Kidney (tissue), 14 donors: Measurements from ENCODE around the gene SULT1C2. TPM values are rescaled to one million over a fixed set of nuclear protein-coding genes. Genes with fewer than 3 reads are reported as not detected.

Source experiments
- DNase-seq, 5 donors: peaks; one replicate each; pipeline ENCODE4 v3.0.0-alpha.2; 2013 to 2020
- FAIRE-seq: peaks from 2 replicates; lab custom pipeline; 2012; peaks lifted over from hg19 to GRCh38; lab: Jason Lieb, UNC
- H3K27ac ChIP-seq, 2 donors: one replicate each; pipeline ENCODE4 v1.7.0; 2013; ENCODE audit warnings: low read depth in 2 of 2, low read length in 2 of 2, inconsistent platforms in 1 of 2
- H3K27me3 ChIP-seq: one replicate; pipeline ENCODE4 v1.7.1; 2013; ENCODE audit warnings: low read length, inconsistent platforms; ENCODE audit not compliant: control insufficient read depth, insufficient read depth
- H3K36me3 ChIP-seq, 3 donors: one replicate each; pipeline versions ENCODE4 v1.7.0 to v1.7.1; 2013; ENCODE audit warnings: low read length in 3 of 3, control low read depth in 1 of 3, inconsistent platforms in 1 of 3; ENCODE audit not compliant: insufficient read depth in 3 of 3, control insufficient read depth in 2 of 3
- H3K4me1 ChIP-seq, 3 donors: one replicate each; pipeline versions ENCODE4 v1.7.0 to v1.7.1; 2013; ENCODE audit warnings: low read length in 3 of 3, inconsistent platforms in 1 of 3, low read depth in 1 of 3; ENCODE audit not compliant: control insufficient read depth in 2 of 3, insufficient read depth in 2 of 3
- H3K4me3 ChIP-seq, 3 donors: one replicate each; pipeline versions ENCODE4 v1.7.0 to v1.8.1; 2013; ENCODE audit warnings: low read length in 3 of 3, control low read depth in 1 of 3, inconsistent platforms in 1 of 3
- H3K9ac ChIP-seq, 3 donors: one replicate each; pipeline versions ENCODE4 v1.7.0 to v1.7.1; 2013; ENCODE audit warnings: low read length in 3 of 3, control low read depth in 1 of 3, inconsistent platforms in 1 of 3
- H3K9me3 ChIP-seq, 3 donors: one replicate each; pipeline versions ENCODE4 v1.7.0 to v1.7.1; 2013; ENCODE audit warnings: low read length in 3 of 3, control low read depth in 1 of 3, inconsistent platforms in 1 of 3; ENCODE audit not compliant: control insufficient read depth in 2 of 3, insufficient read depth in 1 of 3
- CTCF ChIP-seq: IDR thresholded peaks from 3 replicates; pipeline ENCODE4 v1.5.1; 2012; ENCODE audit warnings: mild to moderate bottlenecking, moderate library complexity, borderline replicate concordance; ENCODE audit not compliant: insufficient read depth; ENCODE audit errors: extremely low read depth
- intact Hi-C: fragments of 100-400 bp; cut with DNase I; formaldehyde crosslinking; loops from one replicate; pipeline ENCODE4 v1.11.1; 2022
- polyA plus RNA-seq: library from polyadenylated mRNA; stranded (reverse); fragments of 350-450 nt; fragmentation: Illumina TruSeq; extraction: RNeasy Lipid Tissue Mini Kit (QIAGEN cat#74804); gene quantifications from one replicate; pipeline ENCODE4 v1.2.3, GENCODE V29; 2014; ENCODE audit warnings: low read depth, low replicate concordance; ENCODE audit not compliant: insufficient read depth
- total RNA-seq: library from RNA; stranded (reverse); fragmentation: NEBNext Ultra II Directional; extraction: Animal tissue kit (Norgen Biotek cat#: 25700); gene quantifications from one replicate; pipeline ENCODE4 v1.2.1, GENCODE V29; 2021
- donor health status: control.
- donor health status: control.
- donor health status: control.
- donor health status: control.
- donor health status: control.
- donor health status: DM: yes; HTN: yes; CAD: no.
- donor health status: Normal renal cell carcinoma (clear cell type).

The SULT1C2 gene
- total and polyA plus RNA-seq, 2 donors from 2014 or later = 67.4 to 117 TPM

DNA sequence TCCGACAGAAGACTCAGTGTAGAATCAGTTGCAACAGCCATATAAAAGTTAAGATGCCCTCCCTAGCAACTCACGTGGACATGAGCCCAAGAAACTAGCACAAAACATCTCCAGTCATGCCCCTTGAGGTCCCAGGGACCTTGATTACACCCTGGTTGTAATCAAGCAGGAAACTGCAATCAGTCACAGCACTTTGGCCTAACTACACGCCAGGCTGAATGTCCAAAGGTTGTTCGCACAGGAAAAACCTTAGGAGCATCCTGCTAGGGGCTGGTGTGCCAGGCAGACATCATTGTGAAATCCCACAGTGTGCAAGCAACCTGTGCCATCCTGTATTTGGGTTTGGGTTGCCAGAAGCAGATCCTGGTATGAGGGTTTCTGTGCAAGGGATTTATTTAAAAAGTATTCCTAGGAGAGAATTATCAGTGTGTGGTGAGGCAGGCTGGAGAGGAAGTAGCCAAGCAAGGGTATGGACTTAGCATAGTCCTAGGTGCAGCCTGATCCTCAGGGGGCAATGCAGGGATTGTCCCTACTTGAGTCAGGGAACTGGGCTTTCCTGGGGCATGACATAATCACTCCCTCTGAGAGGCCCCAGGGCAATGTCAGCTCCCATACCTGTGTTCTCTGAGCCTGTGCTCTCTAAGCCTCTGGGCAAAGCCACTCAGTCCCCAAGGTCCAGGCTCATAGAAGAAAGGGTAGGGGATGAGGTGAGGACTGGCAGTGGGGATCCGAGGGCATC is 17.8 kb upstream of the SULT1C2 start:
- no peak for TF ChIP-seq CTCF
- H3K9ac ChIP-seq = no peak overlapping the region
- no peaks in the 10 kb centered on the region for H3K27me3 ChIP-seq
- H3K4me1 ChIP-seq = peaks cover 3 to 14% (median 6%) of the 10 kb centered on the region in 3 donors
- H3K36me3 ChIP-seq = no peaks in the 10 kb centered on the region
- H3K4me3 ChIP-seq = no peak overlapping the region
- FAIRE-seq = no peak
- H3K27ac ChIP-seq = no peak overlapping the region
- intact Hi-C loops = no loop called here
- no peaks in the 10 kb centered on the region for H3K9me3 ChIP-seq
- DNase-seq = no peak

GRCh38 chr2:108271691-108272253 is 16.9 kb upstream of the SULT1C2 start:
- Histone ChIP-seq H3K4me1 (peaks cover 0 to 14% (median 6%) of the 10 kb centered on the region in 3 donors), H3K9me3 (no peaks in the 10 kb centered on the region), H3K9ac (peak overlapping the region in 1 of 3 donors; percentile 9), H3K36me3 (no peaks in the 10 kb centered on the region), H3K27me3 (no peaks in the 10 kb centered on the region), H3K4me3 (peak overlapping the region; percentile 44 to 71 (median 54)), H3K27ac (peak overlapping the region; percentile 37 to 78)
- FAIRE-seq = peak; percentile 76
- TF ChIP-seq CTCF = no peak
- intact Hi-C loops = no loop called here
- peak in 4 of 5 donors; percentile 57 to 91 (median 77) for DNase-seq

GRCh38 chr2:108278631-108279030 is 10.1 kb upstream of the SULT1C2 start:
- DNase-seq = no peak
- no peaks in the 10 kb centered on the region for H3K4me1 ChIP-seq
- H3K4me3 ChIP-seq = no peak overlapping the region
- TF ChIP-seq CTCF = no peak
- H3K36me3 ChIP-seq = no peaks in the 10 kb centered on the region
- no peaks in the 10 kb centered on the region for H3K9me3 ChIP-seq
- H3K27me3 ChIP-seq = no peaks in the 10 kb centered on the region
- no peak overlapping the region for H3K9ac ChIP-seq
- FAIRE-seq = no peak
- H3K27ac ChIP-seq = no peak overlapping the region
- intact Hi-C loops = no loop called here
